SJSA1 (cell line): ENCODE data around the gene RBM17. TPM values are rescaled to one million over a fixed set of nuclear protein-coding genes. Genes with fewer than 3 reads are reported as not detected.
A peak's percentile ranks its signal among the peaks of the same experiment; 100 is the strongest.

Experiments used
- DNase-seq, 2 experiments: peaks; one replicate each; pipeline ENCODE4 v3.0.0-alpha.2; 2015 to 2020; ENCODE audit warnings: low spot score in 2 of 2, low read depth in 1 of 2
- H3K27ac ChIP-seq: fragments of 250-450 bp; sonication (Bioruptor Pico); 2 replicates; pipeline ENCODE4 v1.5.1; 2020; ENCODE audit warnings: mild to moderate bottlenecking, moderate library complexity
- H3K27me3 ChIP-seq: fragments of 250-450 bp; sonication (Bioruptor Pico); replicated peaks from 2 replicates; pipeline ENCODE4 v1.5.1; 2020; ENCODE audit warnings: mild to moderate bottlenecking, moderate library complexity
- H3K36me3 ChIP-seq: fragments of 250-450 bp; sonication (Bioruptor Pico); 2 replicates; pipeline ENCODE4 v1.5.1; 2020; ENCODE audit warnings: mild to moderate bottlenecking
- H3K4me1 ChIP-seq: fragments of 250-450 bp; sonication (Bioruptor Pico); replicated peaks from 2 replicates; pipeline ENCODE4 v1.6.1; 2021; ENCODE audit warnings: mild to moderate bottlenecking
- H3K4me3 ChIP-seq: fragments of 250-450 bp; sonication (Bioruptor Pico); 2 replicates; pipeline ENCODE4 v1.5.1; 2020; ENCODE audit warnings: mild to moderate bottlenecking
- H3K9me3 ChIP-seq: fragments of 250-450 bp; sonication (Bioruptor Pico); replicated peaks from 2 replicates; pipeline ENCODE4 v1.5.1; 2020; ENCODE audit warnings: mild to moderate bottlenecking
- total RNA-seq: library from RNA; depleted of rRNA; stranded (reverse); fragments of >200 nt; shearing (Covaris generic); gene quantifications from 2 replicates; pipeline ENCODE4 v1.2.3, GENCODE V29; 2014

RBM17 gene
- total RNA-seq, 1 experiment from 2014 or later: 54.1 TPM

DNA sequence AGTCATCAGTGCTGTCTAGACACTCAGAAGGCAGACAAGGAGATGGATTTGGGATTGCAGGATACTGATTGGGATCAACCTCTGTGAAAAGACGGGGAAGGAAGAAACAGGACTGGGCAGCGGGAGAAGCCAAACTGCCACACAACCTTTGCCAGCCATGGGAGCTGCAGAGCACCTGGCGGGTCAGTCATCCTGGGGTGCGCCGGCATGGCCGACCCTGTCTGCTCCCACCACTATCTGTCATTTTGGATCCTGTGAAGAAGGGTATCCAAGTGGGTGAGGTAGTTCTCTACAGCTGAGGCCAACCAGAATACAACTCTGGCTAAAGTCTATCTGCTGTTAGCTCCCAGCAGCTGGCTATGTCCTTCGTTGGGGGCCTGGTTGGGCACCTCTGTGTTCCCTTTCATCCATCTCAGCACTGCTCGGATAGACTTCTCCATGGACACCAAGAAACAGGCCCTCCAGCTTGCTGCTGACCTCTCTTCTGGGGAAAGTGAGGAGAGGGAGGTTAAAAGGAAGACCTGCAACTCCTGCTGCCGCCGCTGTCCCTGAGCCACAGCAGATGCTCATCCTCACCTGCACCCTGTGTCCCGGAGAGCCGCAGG is 11.7 kb upstream of the RBM17 start:
- H3K4me3 ChIP-seq: no peak overlapping the region
- peaks cover 5% of the 10 kb centered on the region for H3K4me1 ChIP-seq
- no peaks in the 10 kb centered on the region for H3K9me3 ChIP-seq
- H3K27me3 ChIP-seq: peaks cover 19% of the 10 kb centered on the region
- no peaks in the 10 kb centered on the region for H3K36me3 ChIP-seq
- no peak overlapping the region for H3K27ac ChIP-seq
- no peak for DNase-seq

DNA sequence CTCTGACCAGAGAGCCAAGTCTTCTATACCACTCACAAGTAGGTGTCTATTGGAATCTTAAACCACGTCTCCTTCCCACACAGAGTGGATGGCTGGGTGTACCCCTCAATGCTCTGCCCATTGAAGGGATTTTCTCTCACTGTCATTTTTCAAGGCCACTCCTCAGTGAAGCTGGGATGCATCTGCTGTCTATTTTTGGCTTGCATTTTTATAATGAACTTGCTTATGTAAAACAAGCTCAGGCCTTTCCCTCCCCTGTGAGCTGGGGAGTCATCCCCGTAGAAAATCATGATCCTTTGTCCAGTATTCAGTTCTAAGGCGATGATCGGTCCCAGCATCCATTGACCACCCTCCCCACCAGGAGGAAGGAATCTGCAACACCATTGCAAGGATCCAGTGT is 9.8 kb upstream of the RBM17 start:
- no peaks in the 10 kb centered on the region for H3K36me3 ChIP-seq
- DNase-seq: no peak
- no peaks in the 10 kb centered on the region for H3K9me3 ChIP-seq
- H3K4me3 ChIP-seq: no peak overlapping the region
- H3K27ac ChIP-seq: no peak overlapping the region
- H3K27me3 ChIP-seq: peaks cover 22% of the 10 kb centered on the region
- H3K4me1 ChIP-seq: peaks cover 6% of the 10 kb centered on the region

DNA sequence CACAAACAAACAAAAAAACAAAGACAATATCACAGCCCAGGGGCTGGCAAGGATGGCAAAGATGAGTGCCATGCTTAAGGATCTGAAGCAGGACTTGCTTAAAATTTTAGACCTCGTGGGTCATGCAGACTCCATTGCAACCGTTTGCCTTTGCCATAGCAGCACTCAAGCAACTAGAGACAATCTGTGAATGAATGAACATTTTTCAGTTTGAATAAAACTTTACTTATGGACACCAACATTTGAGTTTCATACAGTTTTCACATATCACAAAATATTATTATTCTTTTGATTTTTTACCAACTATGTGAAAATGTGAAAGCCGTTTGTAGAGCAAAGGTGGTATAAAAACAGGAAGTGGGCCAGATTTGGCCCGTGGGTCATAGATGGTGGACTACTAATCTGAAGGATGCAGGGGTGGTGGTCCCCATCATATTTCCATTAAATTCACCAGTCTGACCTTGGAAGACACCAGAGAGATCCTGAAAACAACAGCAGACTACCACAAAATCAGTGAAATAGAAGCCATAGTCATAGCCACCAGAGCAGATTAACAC is 8.3 kb upstream of the RBM17 start:
- Histone ChIP-seq H3K27me3 (peaks cover 10% of the 10 kb centered on the region), H3K36me3 (no peaks in the 10 kb centered on the region), H3K4me1 (peaks cover 6% of the 10 kb centered on the region), H3K9me3 (no peaks in the 10 kb centered on the region), H3K4me3 (no peak overlapping the region), H3K27ac (no peak overlapping the region)
- DNase-seq: no peak

DNA sequence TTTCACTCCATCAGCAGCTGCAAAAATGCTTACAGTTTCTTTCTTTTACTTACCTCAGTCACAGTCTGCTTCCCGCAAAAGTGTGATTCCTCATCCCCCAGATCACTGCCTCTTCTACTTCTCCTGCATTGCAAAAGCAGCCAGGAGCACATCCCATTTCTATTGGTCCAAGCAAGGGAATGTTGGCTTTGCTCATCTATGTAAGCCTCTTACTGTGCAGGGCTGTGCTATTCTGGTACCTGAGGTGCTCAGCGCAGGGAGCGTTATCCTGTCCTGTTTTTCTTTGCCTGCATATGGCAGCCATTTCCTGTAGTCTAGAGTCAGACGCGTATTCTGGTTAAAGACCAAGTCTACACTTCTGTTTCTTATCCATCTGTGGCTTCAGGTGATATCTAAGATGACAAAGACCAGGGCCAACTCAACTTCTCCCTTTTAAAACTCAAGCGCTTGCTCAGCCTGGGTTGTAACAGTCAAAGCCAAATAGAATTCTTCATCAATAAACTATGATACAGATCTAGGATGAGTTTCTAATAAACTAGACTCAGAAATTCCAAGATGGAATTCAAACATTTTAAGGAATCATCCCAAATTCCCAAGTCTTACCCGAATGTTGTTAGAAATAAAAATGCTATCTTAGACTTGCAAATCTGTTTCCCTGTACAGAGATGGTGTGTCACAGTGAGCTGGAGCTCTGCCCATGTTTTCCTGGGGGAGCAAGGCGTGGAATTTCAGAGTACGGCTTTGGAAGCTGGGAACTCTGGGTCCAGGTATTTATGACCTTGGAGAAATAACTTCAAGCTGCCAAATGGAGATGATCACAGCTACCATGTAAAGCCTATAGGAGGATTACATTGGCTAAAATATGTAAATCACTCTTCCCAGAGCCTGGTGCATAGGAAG is 6.1 kb upstream of the RBM17 start:
- Histone ChIP-seq H3K4me1 (peaks cover 6% of the 10 kb centered on the region), H3K36me3 (no peaks in the 10 kb centered on the region), H3K4me3 (no peak overlapping the region), H3K27ac (no peak overlapping the region), H3K27me3 (0 out of 2 replicates have a peak, but pooled peaks cover 3% of the 10 kb centered on the region), H3K9me3 (no peaks in the 10 kb centered on the region)
- DNase-seq: no peak

DNA sequence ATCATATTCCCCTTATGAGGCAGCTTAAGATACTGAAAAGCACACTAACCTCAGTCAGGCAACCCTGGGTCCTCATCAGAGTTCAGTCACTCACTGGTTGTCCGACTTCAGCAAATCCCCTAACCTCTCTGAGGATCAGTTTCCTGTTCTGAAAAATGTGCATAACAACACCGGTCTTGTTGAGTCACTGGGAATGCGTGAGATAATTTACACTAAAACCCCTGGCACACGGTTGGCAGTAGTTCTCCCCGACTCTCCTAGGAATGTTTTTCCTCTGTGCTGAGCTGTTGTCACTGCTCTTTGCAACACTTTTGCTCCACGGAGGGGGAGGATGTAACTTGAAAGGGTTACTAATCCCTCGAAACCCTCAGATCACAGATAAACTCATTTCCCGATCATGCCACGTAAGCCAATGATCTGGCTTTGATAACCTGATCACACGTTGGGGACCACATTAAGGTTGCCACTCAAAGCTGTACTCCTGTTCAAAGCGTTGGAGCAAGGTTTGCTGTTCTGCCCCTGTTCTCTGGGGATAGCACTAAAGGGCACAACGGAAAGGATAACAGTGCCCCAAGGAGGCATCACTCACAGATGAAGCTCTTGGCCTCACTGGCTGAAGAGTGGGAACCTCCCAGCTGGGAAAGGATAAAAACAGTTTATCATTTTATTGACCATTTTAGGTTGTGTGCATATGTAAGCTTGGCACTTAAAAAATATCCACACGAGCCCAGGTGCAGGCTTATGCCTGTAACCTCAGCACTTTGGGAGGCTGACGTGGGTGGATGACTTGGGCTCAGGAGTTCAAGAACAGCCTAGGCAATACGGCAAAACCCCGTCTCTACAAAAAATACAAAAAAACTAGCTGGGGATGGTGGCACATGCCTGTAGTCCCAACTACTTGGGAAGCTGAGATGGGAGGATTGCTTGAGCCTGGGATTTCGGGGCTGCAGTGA is 5.0 kb upstream of the RBM17 start:
- Histone ChIP-seq H3K4me3 (no peak overlapping the region), H3K27ac (no peak overlapping the region), H3K4me1 (peaks cover 10% of the 10 kb centered on the region), H3K27me3 (0 out of 2 replicates have a peak, but pooled peaks cover 3% of the 10 kb centered on the region), H3K36me3 (no peaks in the 10 kb centered on the region; the same call in 1 of the 2 replicates), H3K9me3 (peaks cover 4% of the 10 kb centered on the region; the same call in 1 of the 2 replicates)
- DNase-seq: no peak

DNA sequence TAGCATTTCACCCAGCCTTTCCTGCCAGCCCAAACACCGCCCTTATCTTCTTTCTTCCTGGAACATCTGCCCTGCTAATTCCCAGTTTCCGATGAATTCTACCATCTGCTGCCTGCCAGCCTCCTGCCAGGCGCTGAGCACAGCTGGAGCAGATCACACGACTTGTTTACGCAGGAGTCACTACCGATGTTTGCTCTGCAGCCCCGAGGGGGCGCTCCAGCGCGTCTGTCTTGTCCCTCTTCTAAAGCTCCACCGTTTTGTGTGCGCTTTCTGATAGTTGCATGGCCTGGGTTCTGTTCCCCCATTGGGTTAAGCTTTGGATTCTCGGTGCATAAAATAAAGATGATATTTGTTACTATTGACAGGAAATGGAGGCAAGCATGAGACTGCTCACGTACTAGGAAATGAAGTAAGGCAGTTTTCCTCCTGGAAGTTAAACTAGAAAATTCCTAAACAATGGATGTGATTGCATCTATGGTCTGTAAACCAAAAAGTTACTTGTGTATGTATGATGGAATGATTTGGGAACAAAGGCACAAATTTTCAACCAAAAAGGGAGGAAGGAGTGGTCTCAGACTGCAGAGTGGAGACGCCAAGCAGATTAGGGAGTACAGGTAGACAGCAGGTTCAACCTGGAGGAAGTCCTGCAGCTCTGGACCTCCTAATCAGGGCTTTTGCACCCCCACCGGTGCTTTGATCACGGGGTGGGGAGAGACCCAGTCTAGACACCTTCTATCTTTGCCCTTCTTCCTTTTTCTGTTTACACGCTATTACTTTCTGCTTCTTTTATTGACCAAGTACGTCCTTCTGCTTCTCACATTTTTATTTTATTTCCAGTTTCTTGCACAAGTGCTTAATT is 2.2 kb upstream of the RBM17 start:
- Histone ChIP-seq H3K27ac (no peak overlapping the region), H3K9me3 (peaks cover 8% of the 10 kb centered on the region; the same call in 1 of the 2 replicates), H3K4me3 (no peak overlapping the region), H3K27me3 (0 out of 2 replicates have a peak, but pooled peaks cover 3% of the 10 kb centered on the region), H3K36me3 (peaks cover 7% of the 10 kb centered on the region), H3K4me1 (peaks cover 19% of the 10 kb centered on the region)
- DNase-seq: peak; percentile 35 to 74

DNA sequence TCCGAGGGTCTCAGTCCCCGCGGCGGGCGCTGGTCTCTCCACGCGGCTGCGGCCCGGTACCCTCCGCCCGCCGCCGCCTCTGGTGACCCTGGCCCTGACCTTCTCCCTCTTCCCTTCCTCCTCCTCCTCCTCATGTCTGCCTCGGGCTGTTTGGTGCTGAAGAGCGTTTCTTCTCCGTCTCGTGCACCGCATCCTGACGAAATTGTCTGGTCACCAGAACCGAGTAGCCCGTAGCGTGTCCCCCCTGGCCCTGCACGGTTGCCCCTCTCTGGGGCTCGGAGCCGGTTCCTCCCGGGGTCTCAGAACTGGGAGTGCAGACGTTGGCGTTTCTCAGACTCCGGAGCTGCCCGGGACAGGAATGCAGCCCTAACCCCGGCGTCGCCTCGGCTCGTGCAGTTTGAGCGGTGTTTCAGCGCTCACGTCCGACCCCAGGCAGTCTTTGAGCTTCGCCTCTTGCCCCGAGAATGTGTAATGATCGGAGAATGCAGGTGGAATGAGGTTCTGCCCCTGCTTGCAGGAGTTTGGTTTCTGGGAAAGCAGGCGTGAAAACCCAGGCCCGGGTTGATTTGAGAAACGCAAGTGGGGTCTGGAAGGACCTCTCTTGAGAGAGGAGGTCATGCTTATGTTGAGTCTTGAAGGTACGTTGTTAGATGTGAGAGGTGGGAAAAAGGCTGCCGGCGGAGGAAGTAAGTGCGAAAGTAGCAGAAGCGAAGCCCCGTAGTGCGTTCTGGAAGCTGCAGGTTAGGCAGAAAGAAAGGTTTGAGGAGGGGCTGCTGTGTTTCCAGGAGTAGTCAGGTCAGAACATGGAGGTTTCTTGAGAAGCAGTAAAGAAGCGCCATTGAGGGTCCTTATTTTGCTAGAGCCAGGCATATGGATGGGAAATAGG is 743 bp downstream of the RBM17 start:
- Histone ChIP-seq H3K27me3 (no peaks in the 10 kb centered on the region), H3K9me3 (peaks cover 8% of the 10 kb centered on the region; the same call in 1 of the 2 replicates), H3K36me3 (peaks cover 17% of the 10 kb centered on the region), H3K27ac (peak overlapping the region; percentile 74), H3K4me3 (peak overlapping the region; percentile 99), H3K4me1 (peaks cover 13% of the 10 kb centered on the region)
- peak; percentile 48 to 57 for DNase-seq

DNA sequence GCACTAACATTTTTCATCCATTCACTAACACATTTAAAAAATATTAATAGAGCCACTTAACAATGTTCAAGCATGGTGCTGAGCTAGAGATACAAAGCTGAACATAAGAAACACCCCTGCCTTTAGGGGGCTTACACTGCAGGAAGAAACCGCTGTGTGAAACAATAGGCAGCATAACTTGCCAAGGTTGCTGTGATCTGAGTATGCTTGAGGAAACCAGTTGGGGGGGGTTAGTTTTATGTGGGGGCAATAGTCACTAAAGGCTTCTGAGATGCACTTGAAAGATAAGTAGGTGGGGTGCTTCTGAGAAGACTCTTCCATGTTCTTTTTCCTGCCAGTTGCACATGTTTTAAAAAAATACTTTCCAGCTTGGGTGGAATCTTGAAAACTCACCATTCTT is 2.8 kb downstream of the RBM17 start:
- Histone ChIP-seq H3K4me3 (no peak overlapping the region), H3K9me3 (peaks cover 8% of the 10 kb centered on the region; the same call in 1 of the 2 replicates), H3K27ac (no peak overlapping the region), H3K4me1 (peaks cover 13% of the 10 kb centered on the region), H3K36me3 (peaks cover 21% of the 10 kb centered on the region), H3K27me3 (no peaks in the 10 kb centered on the region)
- no peak for DNase-seq

DNA sequence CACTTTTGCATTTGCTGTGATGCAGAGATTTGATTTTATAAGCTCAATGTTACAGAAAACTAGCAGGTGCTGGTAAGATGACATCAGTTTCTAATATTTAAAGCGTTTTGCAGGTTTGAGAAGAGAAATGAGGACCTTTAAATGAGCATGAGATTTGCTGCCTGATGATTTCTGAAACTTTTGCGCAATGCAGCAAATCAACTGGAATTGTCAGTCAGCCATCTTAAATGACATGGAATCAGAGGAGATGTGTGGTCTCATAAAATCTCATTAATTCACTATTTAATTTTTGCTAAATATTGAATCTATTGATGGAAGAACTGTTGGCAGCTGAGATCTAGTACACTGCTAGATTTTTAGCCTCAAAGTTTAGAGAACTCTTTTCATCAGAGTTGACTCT is 3.9 kb downstream of the RBM17 start:
- Histone ChIP-seq H3K4me1 (peaks cover 13% of the 10 kb centered on the region), H3K36me3 (peaks cover 31% of the 10 kb centered on the region), H3K27ac (no peak overlapping the region), H3K27me3 (no peaks in the 10 kb centered on the region), H3K4me3 (no peak overlapping the region), H3K9me3 (peaks cover 8% of the 10 kb centered on the region; the same call in 1 of the 2 replicates)
- no peak for DNase-seq

DNA sequence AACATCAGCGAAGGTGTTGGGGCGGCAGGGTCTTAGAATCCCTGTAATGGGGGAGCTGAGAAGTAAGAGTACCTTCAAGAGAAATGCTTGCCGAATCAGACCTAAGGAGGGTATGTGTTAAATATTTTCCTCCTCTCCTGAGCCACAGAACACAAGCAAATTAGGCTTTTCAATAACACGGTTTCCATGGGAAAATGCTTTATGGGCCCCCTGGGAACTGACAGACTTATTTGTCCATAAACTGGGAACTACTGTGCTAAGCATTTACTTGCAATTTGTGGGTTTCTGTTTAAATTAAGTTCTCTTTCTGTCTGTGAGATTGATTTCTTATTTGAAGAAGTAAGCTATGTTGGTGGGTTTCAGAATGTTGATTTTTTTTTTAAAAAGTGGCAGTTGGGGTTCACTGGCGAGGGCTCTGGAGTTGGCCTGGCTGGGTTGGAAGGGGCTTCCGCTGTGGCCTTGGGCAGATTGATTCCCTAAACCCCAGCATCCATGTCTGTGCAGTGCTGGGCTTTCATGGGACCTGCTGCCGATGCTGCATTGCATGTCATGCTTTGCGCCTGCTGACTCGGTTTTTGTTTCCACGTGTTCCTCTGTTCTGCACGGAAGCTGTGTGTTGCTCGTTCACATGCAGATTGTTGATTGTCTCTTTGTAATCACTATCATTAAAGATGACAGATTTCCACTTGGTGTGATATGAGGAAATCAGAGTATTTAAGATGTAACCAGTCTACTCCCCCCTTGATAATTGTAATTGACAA is 7.2 kb downstream of the RBM17 start:
- Histone ChIP-seq H3K4me3 (no peak overlapping the region), H3K9me3 (no peaks in the 10 kb centered on the region), H3K27ac (no peak overlapping the region), H3K27me3 (no peaks in the 10 kb centered on the region), H3K36me3 (peaks cover 46% of the 10 kb centered on the region), H3K4me1 (no peaks in the 10 kb centered on the region)
- no peak for DNase-seq

DNA sequence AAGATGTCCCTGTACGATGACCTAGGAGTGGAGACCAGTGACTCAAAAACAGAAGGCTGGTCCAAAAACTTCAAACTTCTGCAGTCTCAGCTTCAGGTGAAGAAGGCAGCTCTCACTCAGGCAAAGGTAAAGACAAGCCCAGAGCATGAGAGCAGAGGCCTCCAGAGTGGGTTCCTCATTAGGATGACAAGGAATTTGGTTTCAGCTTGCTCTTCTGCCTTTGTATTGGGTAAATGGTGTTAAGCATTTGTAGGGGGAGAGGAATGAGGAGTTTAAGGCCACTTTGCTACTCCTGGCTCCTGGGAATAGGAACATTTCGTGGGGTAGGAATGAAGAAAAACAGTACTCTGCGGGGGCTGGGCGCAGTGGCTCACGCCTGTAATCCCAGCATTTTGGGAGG is 8.2 kb downstream of the RBM17 start:
- DNase-seq: no peak
- H3K27me3 ChIP-seq: no peaks in the 10 kb centered on the region
- H3K36me3 ChIP-seq: peaks cover 56% of the 10 kb centered on the region
- no peak overlapping the region for H3K4me3 ChIP-seq
- H3K4me1 ChIP-seq: no peaks in the 10 kb centered on the region
- H3K27ac ChIP-seq: no peak overlapping the region
- H3K9me3 ChIP-seq: no peaks in the 10 kb centered on the region
